Measurements from ENCODE around the gene ST7. TPM values are rescaled to one million over a fixed set of nuclear protein-coding genes. Genes with fewer than 3 reads are reported as not detected.

ST7 gene
- total and polyA plus RNA-seq, 2 donors (not counting 3 experiments of a cell fraction or from before 2014, with no cell fraction given): 18.6 to 24.9 TPM

DNA sequence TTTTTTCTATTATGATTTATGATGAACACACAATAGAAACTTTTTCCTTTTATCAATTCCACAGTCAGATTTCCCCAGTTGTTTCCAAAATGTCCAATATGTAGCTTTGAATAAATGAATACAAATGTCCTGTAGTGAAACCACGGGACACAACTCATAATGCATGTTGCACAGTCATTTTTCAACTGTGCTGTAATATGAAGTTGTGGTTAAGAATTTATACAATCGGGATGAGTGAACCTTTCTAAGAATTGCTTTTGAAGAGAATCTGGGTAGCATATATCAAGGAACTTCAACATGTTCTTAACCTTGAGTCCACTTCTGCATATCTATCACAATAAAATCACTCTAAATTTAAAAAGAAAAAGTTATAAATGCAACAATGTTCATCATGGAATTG is 14.6 kb upstream of the ST7 start:
- H3K4me3 ChIP-seq (replicated peaks in 1 of 3; ENCODE audit: insufficient read depth in 1 of 3, low read depth in 1 of 3, low read length in 3 of 3): no peak overlapping the region
- H3K79me2 ChIP-seq (ENCODE audit: control insufficient read depth, insufficient read depth, low read length): no peaks in the 10 kb centered on the region
- no peaks in the 10 kb centered on the region for H3K9me1 ChIP-seq (replicated peaks; ENCODE audit: control insufficient read depth, extremely low read depth, insufficient read depth, low read length)
- no TSS peak for BruUV-seq (replicated peaks)
- dilution Hi-C loops (cut with MboI; ENCODE audit: extremely low pct_ligation_motif_present, low sequenced_read_pairs) (no loop called here), intact Hi-C loops (cut with micrococcal nuclease) (loop anchor here (10.0 kb wide), 1 partner anchor 776 kb away; no protein-coding TSS in a partner anchor)
- no peak overlapping the region for H2AFZ ChIP-seq (ENCODE audit: low read depth, low read length)
- no peak overlapping the region for H3K9ac ChIP-seq (replicated peaks; ENCODE audit: extremely low read depth, insufficient read depth, low read length)
- DNase-seq (ENCODE audit: low read depth, low spot score) (no peak), FAIRE-seq (no peak)
- no peaks in the 10 kb centered on the region for H3K4me1 ChIP-seq (ENCODE audit: control insufficient read depth, extremely low read depth, insufficient read depth, low read length)
- no peaks in the 10 kb centered on the region for H3K9me3 ChIP-seq (replicated peaks; ENCODE audit: control insufficient read depth, insufficient read depth, low read length)
- H4K20me1 ChIP-seq (replicated peaks; ENCODE audit: control insufficient read depth, extremely low read depth, insufficient read depth, low read length): no peaks in the 10 kb centered on the region
- no peak overlapping the region for H3K27ac ChIP-seq (ENCODE audit: insufficient read depth, low read depth, low read length)
- TF ChIP-seq, protein P1, sequence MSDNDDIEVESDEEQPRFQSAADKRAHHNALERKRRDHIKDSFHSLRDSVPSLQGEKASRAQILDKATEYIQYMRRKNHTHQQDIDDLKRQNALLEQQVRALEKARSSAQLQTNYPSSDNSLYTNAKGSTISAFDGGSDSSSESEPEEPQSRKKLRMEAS (IDR thresholded peaks at IDR 0.05; ENCODE audit: insufficient read depth, insufficient read length): no peak
- no peak for TF ChIP-seq GATA2 (IDR thresholded peaks at IDR 0.05; ENCODE audit: insufficient read depth, insufficient read length, low read depth, low read length)
- no peak for TF ChIP-seq JUN (IDR thresholded peaks at IDR 0.05; ENCODE audit: borderline replicate concordance, insufficient read depth, insufficient read length, low read depth)
- no peak for TF ChIP-seq POLR2AphosphoS5 (IDR thresholded peaks at IDR 0.05; ENCODE audit: insufficient read depth, low read depth, low read length)
- TF ChIP-seq, protein P2, sequence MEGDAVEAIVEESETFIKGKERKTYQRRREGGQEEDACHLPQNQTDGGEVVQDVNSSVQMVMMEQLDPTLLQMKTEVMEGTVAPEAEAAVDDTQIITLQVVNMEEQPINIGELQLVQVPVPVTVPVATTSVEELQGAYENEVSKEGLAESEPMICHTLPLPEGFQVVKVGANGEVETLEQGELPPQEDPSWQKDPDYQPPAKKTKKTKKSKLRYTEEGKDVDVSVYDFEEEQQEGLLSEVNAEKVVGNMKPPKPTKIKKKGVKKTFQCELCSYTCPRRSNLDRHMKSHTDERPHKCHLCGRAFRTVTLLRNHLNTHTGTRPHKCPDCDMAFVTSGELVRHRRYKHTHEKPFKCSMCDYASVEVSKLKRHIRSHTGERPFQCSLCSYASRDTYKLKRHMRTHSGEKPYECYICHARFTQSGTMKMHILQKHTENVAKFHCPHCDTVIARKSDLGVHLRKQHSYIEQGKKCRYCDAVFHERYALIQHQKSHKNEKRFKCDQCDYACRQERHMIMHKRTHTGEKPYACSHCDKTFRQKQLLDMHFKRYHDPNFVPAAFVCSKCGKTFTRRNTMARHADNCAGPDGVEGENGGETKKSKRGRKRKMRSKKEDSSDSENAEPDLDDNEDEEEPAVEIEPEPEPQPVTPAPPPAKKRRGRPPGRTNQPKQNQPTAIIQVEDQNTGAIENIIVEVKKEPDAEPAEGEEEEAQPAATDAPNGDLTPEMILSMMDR (IDR thresholded peaks at IDR 0.05; ENCODE audit: extremely low read depth in 1 of 2, insufficient read depth in 1 of 2, low read depth in 1 of 2, low read length in 2 of 2): no peak
- no peak for TF ChIP-seq POLR2A (IDR thresholded peaks at IDR 0.05; ENCODE audit: low read depth, low read length)
- TF ChIP-seq FOS (IDR thresholded peaks at IDR 0.05; ENCODE audit: borderline replicate concordance, insufficient read depth, low read length): no peak
- no peak for TF ChIP-seq EZH2 (IDR thresholded peaks at IDR 0.05; ENCODE audit: borderline replicate concordance, low read depth, low read length, severe bottlenecking)
- no peak for TF ChIP-seq MYC (IDR thresholded peaks at IDR 0.05; ENCODE audit: low read depth, low read length)
- POLR2A ChIA-PET: no interaction called here
- H3K27me3 ChIP-seq (ENCODE audit: control insufficient read depth in 2 of 2, insufficient read depth in 2 of 2, low read length in 2 of 2): peaks cover 3 to 4% of the 10 kb centered on the region in 2 experiments
- no peak overlapping the region for H3K4me2 ChIP-seq (ENCODE audit: insufficient read depth, low read length)
- CTCF ChIA-PET: no interaction called here
- no peaks in the 10 kb centered on the region for H3K36me3 ChIP-seq (ENCODE audit: control insufficient read depth in 2 of 2, extremely low read depth in 1 of 2, insufficient read depth in 2 of 2, low read length in 2 of 2)

All from endothelial cell of umbilical vein (primary cell).